T-helper 1 cell treated with Interleukin-12 subunit alpha and Interleukin-12 subunit beta and Interleukin-4 antibody, amounts not matched to agents 30 μg/mL and 1 μg/mL, for 36 hours (primary cell): Measurements from ENCODE around the gene MYO5B.

Experiments used
- H3K27ac Mint-ChIP-seq: one replicate; pipeline ENCODE4 v1.8.0; 2021; ENCODE audit warnings: mild to moderate bottlenecking, mixed read lengths
- H3K27me3 Mint-ChIP-seq: one replicate; pipeline ENCODE4 v1.8.0; 2021; ENCODE audit warnings: low read depth, mixed read lengths
- H3K36me3 Mint-ChIP-seq: one replicate; pipeline ENCODE4 v1.8.0; 2021; ENCODE audit warnings: low read depth, mixed read lengths
- H3K4me1 Mint-ChIP-seq: one replicate; pipeline ENCODE4 v1.8.0; 2021; ENCODE audit warnings: low read depth, mixed read lengths
- H3K4me3 Mint-ChIP-seq: one replicate; pipeline ENCODE4 v1.8.0; 2021; ENCODE audit warnings: mild to moderate bottlenecking, moderate library complexity, mixed read lengths
- H3K9me3 Mint-ChIP-seq: one replicate; pipeline ENCODE4 v1.8.0; 2021; ENCODE audit warnings: mixed read lengths

MYO5B gene

GRCh38 chr18:49859725-49860124 lies 335.2 kb downstream of the MYO5B start:
- no peaks in the 10 kb centered on the region for H3K9me3 Mint-ChIP-seq
- peaks cover 6% of the 10 kb centered on the region for H3K4me1 Mint-ChIP-seq
- no peaks in the 10 kb centered on the region for H3K36me3 Mint-ChIP-seq
- no peak overlapping the region for H3K4me3 Mint-ChIP-seq
- H3K27ac Mint-ChIP-seq, result no peak overlapping the region
- H3K27me3 Mint-ChIP-seq, result peaks cover 4% of the 10 kb centered on the region

DNA sequence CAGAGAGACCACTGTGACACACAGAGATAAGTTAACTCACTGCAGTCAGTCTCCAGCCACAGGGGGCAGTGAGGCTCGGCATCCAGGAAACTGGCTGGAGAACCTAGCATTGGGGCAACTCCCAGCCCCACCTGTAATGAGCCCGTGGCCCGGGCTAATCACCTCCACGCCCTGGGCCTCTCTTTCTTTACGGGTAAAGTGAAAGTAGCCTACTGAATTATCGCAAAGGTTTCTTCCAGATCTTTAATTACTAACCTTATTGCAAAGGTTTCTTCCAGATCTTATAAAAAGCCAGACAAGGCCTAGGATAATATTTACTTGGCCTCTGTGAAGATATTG lies 336.0 kb downstream of the MYO5B start:
- peaks cover 8% of the 10 kb centered on the region for H3K4me1 Mint-ChIP-seq
- no peak overlapping the region for H3K4me3 Mint-ChIP-seq
- peaks cover 4% of the 10 kb centered on the region for H3K27me3 Mint-ChIP-seq
- H3K36me3 Mint-ChIP-seq, result no peaks in the 10 kb centered on the region
- H3K27ac Mint-ChIP-seq, result no peak overlapping the region
- no peaks in the 10 kb centered on the region for H3K9me3 Mint-ChIP-seq

DNA sequence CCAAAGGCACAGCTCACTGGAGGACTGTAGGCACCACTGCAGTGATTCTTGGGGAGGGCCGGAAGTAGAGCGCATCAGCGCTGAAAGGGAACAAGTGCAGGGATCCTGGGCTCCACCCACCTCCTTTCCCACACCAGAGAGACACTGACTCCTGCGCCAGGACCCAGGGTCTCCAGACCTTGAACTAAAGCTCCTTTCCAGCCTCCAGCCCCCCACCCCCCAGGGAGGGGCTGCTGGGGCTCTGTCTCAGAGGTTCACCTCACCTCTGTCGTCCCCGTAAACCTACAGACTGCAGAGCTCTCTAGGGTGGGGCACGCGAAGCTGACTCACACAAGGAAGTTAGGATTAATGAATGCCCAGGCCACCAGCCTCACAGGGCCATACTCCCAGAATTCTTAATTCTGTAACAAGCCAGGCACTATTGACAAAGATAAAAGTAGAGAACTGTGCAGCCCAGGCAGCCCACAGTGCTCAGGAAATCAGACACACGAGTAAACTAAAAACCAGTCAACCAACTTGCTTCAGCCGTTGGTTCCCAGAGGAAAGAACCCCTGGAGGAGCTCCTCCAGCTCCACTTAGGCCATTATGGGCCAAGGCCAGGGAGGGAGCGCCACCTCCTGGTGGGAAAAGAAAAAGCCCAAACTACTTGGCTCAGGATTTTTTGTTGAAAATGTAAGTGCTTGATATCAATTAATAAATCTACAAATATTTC lies 336.5 kb downstream of the MYO5B start:
- Mint-ChIP-seq H3K9me3 (no peaks in the 10 kb centered on the region), H3K27ac (no peak overlapping the region), H3K4me1 (peaks cover 8% of the 10 kb centered on the region), H3K27me3 (peaks cover 4% of the 10 kb centered on the region), H3K36me3 (no peaks in the 10 kb centered on the region), H3K4me3 (no peak overlapping the region)

- Mint-ChIP-seq H3K27ac (no peak overlapping the region), H3K4me3 (no peak overlapping the region), H3K9me3 (no peaks in the 10 kb centered on the region), H3K4me1 (peaks cover 8% of the 10 kb centered on the region), H3K27me3 (no peaks in the 10 kb centered on the region), H3K36me3 (no peaks in the 10 kb centered on the region)
Observed at GRCh38 chr18:49857708-49858107, 337.2 kb downstream of the MYO5B start.

DNA sequence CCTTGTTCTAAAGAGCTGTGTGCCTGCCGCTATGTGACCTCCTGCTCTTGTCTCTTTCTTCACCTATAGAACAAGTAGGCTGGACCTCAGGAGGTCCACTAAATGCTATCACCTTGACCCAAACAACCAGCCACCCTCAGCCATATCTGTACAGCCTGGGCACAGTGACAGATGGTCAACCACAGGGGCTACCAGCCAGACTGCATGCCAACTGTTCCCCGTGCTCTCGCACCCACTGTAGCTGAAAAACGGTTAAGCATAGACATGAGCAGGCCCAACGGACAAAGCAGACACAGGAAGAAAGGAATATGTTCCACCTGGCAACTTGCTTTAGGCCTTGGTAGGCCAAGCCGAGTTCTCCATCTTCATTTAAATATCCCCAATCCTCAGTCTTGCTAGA lies 338.5 kb downstream of the MYO5B start:
- Mint-ChIP-seq H3K9me3 (no peaks in the 10 kb centered on the region), H3K4me3 (no peak overlapping the region), H3K36me3 (no peaks in the 10 kb centered on the region), H3K27me3 (peaks cover 4% of the 10 kb centered on the region), H3K4me1 (peaks cover 8% of the 10 kb centered on the region), H3K27ac (no peak overlapping the region)

- H3K27me3 Mint-ChIP-seq, result peaks cover 4% of the 10 kb centered on the region
- H3K4me1 Mint-ChIP-seq, result peaks cover 8% of the 10 kb centered on the region
- H3K27ac Mint-ChIP-seq, result no peak overlapping the region
- H3K9me3 Mint-ChIP-seq, result no peaks in the 10 kb centered on the region
- no peak overlapping the region for H3K4me3 Mint-ChIP-seq
- H3K36me3 Mint-ChIP-seq, result no peaks in the 10 kb centered on the region
Observed at GRCh38 chr18:49855711-49856415, 339.1 kb downstream of the MYO5B start.

DNA sequence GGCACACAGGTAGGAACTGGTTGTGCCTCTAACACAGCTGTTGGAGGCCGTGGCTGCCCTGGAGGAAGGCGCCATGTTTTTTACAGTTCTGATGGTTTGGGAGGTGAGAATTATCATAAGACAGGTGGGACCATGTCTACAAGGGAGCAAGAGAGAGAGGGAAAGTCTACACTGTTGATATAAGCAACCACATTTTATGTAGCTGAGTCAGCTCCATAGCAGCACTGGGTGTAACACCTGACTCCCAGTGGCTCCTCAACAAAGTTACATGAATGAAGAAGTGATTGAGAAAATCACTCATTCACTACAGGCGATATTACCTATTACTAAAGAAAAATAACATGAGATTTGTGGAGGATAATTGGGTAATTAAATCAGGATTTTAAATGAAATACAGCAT lies 340.3 kb downstream of the MYO5B start:
- H3K27ac Mint-ChIP-seq, result no peak overlapping the region
- H3K36me3 Mint-ChIP-seq, result no peaks in the 10 kb centered on the region
- H3K4me3 Mint-ChIP-seq, result no peak overlapping the region
- peaks cover 4% of the 10 kb centered on the region for H3K27me3 Mint-ChIP-seq
- H3K9me3 Mint-ChIP-seq, result no peaks in the 10 kb centered on the region
- H3K4me1 Mint-ChIP-seq, result peaks cover 8% of the 10 kb centered on the region

GRCh38 chr18:49853436-49853835 lies 341.5 kb downstream of the MYO5B start:
- H3K27ac Mint-ChIP-seq, result no peak overlapping the region
- H3K36me3 Mint-ChIP-seq, result no peaks in the 10 kb centered on the region
- H3K9me3 Mint-ChIP-seq, result no peaks in the 10 kb centered on the region
- H3K4me3 Mint-ChIP-seq, result no peak overlapping the region
- peaks cover 9% of the 10 kb centered on the region for H3K27me3 Mint-ChIP-seq
- H3K4me1 Mint-ChIP-seq, result peaks cover 6% of the 10 kb centered on the region

GRCh38 chr18:49853011-49853410 lies 341.9 kb downstream of the MYO5B start:
- Mint-ChIP-seq H3K27ac (no peak overlapping the region), H3K27me3 (peaks cover 13% of the 10 kb centered on the region)

GRCh38 chr18:49851624-49852023 lies 343.3 kb downstream of the MYO5B start:
- no peaks in the 10 kb centered on the region for H3K9me3 Mint-ChIP-seq
- peaks cover 2% of the 10 kb centered on the region for H3K4me1 Mint-ChIP-seq
- no peak overlapping the region for H3K4me3 Mint-ChIP-seq
- H3K27me3 Mint-ChIP-seq, result peaks cover 15% of the 10 kb centered on the region
- no peak overlapping the region for H3K27ac Mint-ChIP-seq
- H3K36me3 Mint-ChIP-seq, result no peaks in the 10 kb centered on the region

More at GRCh38 chr18:49853011-49853410, 341.9 kb downstream of the MYO5B start:
- Mint-ChIP-seq H3K4me3 (no peak overlapping the region), H3K4me1 (peaks cover 2% of the 10 kb centered on the region), H3K36me3 (no peaks in the 10 kb centered on the region), H3K9me3 (no peaks in the 10 kb centered on the region)

- H3K36me3 Mint-ChIP-seq, result no peaks in the 10 kb centered on the region
- H3K9me3 Mint-ChIP-seq, result no peaks in the 10 kb centered on the region
- H3K4me3 Mint-ChIP-seq, result no peak overlapping the region
- no peak overlapping the region for H3K27ac Mint-ChIP-seq
- H3K4me1 Mint-ChIP-seq, result peaks cover 2% of the 10 kb centered on the region
- peaks cover 15% of the 10 kb centered on the region for H3K27me3 Mint-ChIP-seq
Observed at GRCh38 chr18:49850636-49851035, 344.3 kb downstream of the MYO5B start.

- peaks cover 2% of the 10 kb centered on the region for H3K4me1 Mint-ChIP-seq
- no peaks in the 10 kb centered on the region for H3K9me3 Mint-ChIP-seq
- H3K27me3 Mint-ChIP-seq, result peaks cover 15% of the 10 kb centered on the region
- H3K36me3 Mint-ChIP-seq, result no peaks in the 10 kb centered on the region
- no peak overlapping the region for H3K4me3 Mint-ChIP-seq
- H3K27ac Mint-ChIP-seq, result no peak overlapping the region
Observed at GRCh38 chr18:49849331-49850217, 345.4 kb downstream of the MYO5B start.

GRCh38 chr18:49848115-49848514 lies 346.8 kb downstream of the MYO5B start:
- Mint-ChIP-seq H3K36me3 (no peaks in the 10 kb centered on the region), H3K27me3 (peaks cover 15% of the 10 kb centered on the region), H3K9me3 (no peaks in the 10 kb centered on the region), H3K4me1 (no peaks in the 10 kb centered on the region), H3K4me3 (no peak overlapping the region), H3K27ac (no peak overlapping the region)

DNA sequence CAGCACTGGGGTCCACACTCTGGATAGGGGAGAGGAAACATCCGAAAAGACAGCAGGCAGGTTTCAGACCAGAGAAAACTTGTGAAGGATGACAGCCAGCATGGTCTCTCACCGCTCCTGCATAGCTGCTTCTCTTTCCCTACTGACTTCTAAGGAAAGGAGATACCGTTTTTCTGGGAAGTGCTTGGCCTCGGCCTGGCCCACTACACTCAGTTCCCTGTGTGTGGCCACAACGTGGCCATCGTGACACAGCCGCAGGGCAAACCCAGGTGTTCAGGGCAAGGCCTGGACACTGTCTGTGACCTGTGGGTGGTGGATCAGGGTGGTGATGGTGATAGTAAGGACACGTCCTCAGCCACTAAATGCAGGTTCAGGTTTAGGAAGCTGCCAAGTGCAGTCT lies 347.4 kb downstream of the MYO5B start:
- Mint-ChIP-seq H3K27me3 (peaks cover 15% of the 10 kb centered on the region), H3K27ac (no peak overlapping the region), H3K4me1 (no peaks in the 10 kb centered on the region), H3K4me3 (no peak overlapping the region), H3K9me3 (no peaks in the 10 kb centered on the region), H3K36me3 (no peaks in the 10 kb centered on the region)
